HG03457 (cell line): ENCODE results near the gene KCNK1.

Experiments used
- ATAC-seq: cut with Tn5 transposase; IDR thresholded peaks from one replicate; pipeline ENCODE4 v1.9.1; 2021; ENCODE audit warnings: moderate number of reproducible peaks; ENCODE audit not compliant: unreplicated experiment

KCNK1 gene

DNA sequence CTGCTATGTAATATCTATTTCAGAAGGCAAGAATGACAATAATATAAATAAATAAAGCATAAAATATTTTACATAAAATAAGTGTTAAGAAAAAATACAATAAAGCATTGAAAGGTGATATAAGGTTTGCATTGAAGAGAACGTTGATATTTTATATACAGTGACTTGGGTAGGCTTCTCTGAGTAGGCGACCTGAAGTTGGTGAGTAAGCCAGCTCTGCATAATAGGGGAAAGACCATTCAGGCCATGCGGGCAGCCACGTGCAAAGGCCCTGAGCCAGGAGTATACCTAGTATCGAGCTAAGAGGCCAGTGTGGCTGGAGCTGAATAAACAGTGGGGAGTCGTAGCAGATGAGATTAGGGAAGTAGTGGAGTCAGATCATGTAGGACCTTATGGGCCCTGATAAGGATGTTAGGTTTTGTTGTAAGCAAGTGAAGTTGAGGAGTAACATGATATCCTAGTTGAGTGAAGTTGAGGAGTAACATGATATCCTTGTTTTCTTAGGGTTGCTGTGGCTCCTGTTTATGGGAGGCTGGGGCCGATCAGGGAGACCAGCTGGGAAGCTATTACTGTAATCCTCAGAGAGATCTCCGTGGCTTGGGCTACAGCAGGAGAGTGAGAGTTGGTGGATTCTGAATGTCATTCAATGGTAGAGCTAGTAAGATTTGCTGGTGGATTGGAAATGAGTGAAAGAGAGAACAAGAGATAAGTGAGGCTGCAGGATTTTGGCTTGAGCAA is 22.0 kb downstream of the KCNK1 start:
- no peak for ATAC-seq

DNA sequence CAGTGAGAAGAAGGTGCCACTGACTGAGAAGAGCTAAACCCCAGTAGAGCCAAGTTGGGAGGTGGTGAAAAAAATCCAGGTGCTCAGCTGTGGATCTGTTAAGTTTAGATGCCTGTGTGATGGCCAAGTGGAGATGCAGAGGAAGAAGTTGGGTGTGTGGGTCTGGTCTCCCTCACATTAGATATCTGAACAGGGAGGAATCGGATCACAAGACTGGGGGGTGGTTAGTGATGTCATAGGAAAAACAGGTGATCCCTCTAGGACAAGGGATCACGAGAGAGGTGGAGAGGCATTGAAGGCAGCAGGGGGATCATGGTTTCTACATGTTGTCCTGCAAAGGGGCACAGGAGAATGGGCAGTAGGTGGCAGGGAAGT is 22.6 kb downstream of the KCNK1 start:
- no peak for ATAC-seq

DNA sequence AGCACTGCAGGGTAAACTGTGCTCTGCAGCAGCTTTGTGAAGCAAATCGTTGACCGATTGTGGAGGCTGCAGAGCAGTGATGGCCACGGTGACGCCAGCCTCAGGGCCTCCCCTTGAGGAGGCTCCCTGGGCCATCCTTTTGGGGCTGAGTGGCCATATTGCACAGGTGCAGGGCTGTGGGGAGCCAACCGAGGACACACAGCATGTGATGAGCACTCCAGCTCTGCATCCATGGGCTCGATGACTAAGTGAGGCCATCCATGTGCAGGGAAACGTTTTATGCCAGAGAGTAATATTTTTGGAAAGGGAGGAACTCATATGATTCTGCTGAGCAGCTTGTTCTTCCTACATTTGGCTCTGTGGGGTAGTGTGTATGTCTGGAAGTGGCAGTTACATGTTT is 24.6 kb downstream of the KCNK1 start:
- no peak for ATAC-seq

DNA sequence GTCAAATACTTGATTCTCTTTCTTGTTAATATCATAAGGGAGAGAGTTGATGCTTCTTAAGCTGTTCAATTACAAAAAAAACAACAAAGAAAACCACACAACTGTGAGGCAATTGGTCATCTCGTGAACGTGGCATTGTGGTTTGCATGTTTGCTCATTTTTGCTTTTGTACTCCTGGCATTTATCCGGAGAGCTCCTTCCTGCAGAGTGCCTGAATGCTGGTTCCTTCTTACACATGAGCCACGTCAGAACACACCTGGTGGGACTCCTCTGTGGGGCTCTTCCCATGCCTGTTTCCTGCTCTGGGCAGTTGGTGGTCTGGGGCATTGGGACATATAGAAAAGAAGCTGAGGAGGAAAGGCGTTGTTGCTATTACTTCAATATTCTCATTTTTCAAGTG is 25.7 kb downstream of the KCNK1 start:
- ATAC-seq = no peak

DNA sequence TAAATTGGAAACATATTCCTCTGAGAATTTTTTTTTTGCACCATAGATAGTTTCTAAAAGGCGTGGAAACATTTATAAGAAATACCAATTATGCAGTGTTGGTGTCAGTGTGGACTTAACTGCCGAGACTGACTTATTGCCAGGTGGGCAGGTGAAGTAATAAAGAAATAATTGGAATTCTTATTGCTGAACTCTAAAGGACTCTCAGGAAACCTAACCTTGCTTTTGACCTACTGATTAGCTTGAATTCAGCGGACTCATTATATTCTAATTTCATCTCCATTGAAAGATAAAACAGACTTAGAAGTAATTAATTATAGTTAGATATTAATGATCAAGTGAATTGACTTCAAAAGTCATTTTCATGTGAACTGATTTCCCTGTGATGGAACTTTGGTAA is 26.3 kb downstream of the KCNK1 start:
- no peak for ATAC-seq

DNA sequence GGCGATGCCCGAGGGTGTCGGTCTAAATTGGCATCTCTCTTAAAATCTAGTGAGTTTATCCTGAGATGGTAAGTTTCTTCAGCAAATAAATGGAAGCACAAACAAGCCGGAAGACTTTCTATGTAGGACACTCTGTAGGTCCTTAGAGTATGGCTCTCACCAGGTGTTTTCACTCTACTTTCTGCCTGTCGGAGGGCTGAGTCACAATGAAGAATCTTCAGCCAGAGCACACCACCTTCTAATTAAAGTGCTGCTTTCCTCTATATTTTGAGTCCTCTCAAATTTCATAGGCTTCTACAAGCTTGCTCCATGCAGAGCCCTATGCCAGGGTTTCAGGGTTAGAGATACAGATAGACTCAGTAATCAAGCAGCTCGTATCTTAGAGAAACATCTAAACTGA is 27.1 kb downstream of the KCNK1 start:
- no peak for ATAC-seq

DNA sequence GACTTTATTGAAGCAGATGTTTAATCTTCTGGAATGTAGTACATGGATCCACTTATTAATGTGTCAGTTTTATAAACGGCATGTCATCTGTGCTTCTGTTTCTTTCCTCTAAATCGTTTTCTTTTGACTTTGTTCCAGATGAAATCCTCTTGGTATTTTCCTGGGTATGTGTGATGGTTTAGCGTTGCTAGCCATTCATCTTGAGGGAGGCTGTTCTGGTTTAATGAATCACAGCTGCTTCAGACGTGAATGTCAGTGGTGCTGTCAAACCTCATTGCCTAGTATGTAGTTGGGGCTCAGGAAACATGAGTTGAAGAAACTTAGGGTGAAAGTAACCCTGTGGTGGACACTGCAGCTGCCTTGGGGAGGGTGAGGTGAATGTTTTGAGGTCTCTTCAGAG is 33.2 kb downstream of the KCNK1 start:
- ATAC-seq = no peak

DNA sequence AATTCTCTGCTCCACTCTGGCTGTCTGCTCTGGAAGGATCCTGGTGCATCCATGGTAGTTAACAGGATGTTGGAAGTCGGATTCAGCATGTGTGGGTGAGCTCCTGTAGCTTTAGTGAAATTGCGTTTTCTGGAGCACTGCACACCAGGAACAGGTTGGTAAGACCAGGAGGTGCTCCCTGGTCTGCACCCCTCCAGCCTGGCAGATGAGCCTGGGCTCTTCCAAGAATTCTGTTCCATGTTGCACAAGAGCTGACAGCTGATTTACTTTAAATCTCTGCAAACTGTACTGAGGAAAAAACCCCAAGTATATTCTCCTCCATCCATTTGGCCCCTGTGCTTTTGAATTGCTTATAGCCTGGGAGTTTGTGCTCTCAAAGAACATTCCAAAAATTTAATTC is 33.7 kb downstream of the KCNK1 start:
- no peak for ATAC-seq

DNA sequence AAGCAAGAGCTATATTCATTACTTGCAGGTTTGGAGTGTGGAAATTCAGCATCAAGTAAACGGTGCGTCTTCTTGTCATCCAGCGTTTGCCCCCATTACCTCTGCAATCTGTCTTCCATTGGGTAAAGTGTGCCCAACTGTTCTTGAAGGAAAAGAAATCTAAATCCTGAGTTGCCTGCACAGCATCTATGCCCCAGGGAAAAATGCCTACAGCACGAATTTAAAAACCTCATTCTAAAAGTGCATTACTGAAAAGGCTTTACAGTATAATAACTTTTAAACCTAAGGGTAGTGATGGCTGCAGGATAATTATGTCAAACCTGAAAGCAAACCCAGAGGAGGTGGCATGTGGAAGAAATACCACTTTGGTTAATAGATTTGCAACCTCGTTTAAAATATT is 37.2 kb downstream of the KCNK1 start:
- ATAC-seq = no peak

DNA sequence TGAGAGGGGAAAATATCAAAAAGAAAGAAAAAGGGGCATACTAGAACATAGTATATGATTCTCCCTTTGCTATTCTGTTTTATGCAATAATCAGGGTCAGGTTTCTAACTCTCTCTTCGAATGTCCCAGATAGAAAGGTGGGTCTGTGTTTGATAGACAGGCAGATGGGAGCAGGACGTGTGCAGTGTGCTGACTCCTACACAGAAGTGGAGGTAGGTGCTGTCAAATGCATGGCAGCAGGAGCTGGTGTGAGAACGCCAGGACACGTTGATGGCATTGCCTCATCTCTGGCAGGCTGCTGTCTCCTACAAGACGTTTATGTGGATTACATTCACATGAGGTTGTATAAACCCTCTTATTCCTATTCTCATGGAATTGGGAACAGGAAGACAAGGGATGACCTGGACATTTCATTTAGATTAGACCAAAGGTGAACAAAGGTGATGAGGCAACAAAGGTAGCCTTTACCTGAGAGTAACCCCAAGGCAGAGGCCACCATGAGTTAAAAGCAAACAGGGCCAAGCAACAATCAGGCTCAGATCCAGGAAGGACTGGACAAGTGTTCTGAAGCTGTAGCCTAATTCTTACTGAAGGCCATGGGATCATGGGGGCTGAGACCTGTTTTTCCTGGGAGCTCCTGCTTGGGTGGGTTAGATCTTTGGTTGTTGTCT is 37.8 kb downstream of the KCNK1 start:
- ATAC-seq = no peak

DNA sequence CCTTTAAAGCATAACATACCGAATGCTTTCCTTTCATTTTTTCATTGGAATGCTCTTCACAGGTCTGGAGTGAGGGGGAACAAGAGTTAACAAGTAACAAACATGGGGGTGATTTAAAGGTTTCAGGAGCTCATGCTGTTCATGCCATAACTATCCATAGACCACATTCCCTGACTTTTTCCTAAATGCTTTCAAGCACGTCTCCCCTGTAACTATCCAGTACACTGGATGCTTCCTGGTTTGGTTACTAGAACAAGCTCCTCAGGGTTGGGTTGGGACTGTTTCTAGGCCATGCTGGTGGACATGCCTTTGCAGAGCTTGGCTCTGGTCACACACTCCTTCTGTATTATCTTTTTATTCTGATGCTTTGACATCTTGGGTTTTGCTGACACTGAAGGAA is 38.6 kb downstream of the KCNK1 start:
- no peak for ATAC-seq

DNA sequence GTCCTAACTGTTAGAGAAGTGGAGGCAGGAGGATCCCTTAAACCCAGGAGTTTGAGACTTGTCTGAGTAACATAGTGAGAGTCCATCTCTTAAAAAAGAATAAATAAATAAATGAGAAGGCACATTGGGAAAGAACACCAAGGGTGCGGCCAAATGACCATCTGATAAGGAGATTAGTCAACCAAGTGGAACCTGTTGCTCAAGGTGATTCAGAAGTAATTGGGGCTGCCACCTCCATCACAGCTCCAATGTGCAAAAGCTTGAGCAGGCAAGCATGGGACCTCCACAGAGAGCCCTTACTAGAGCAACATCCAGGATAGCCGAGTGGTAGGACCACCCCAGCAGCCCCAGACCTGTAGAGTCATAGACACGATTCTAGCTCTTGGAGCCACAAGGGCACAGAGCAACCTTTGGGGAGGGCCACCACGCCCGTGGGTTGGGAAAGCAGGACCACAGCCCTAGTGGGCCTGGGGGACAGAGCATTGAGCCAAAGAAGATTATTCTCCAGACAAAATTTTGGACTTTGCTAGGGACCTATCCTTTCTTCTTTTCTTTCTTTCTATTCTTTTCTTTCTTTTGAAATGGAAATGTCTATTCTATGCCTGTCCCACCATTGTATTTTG is 40.9 kb downstream of the KCNK1 start:
- ATAC-seq = no peak

DNA sequence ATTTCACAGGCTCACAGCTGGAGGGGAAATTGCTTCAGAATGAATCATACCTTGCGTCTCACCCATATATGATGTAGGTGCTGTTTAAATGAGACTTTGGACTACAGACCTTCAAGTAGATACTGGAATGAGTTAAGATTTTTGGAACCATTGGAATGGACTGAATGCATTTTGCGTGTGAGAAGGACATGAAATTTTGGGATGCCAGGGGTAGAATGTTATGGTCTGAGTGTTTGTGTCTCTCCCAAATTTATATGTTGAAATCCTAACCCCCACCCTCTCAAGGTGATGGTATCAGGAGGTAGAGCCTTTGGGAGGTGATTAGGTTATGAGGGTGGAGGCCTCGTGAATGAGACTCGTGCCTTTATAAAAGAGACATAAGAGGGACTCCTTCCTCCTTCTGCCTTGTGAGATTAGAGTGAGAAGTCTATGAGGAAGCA is 41.4 kb downstream of the KCNK1 start:
- no peak for ATAC-seq

DNA sequence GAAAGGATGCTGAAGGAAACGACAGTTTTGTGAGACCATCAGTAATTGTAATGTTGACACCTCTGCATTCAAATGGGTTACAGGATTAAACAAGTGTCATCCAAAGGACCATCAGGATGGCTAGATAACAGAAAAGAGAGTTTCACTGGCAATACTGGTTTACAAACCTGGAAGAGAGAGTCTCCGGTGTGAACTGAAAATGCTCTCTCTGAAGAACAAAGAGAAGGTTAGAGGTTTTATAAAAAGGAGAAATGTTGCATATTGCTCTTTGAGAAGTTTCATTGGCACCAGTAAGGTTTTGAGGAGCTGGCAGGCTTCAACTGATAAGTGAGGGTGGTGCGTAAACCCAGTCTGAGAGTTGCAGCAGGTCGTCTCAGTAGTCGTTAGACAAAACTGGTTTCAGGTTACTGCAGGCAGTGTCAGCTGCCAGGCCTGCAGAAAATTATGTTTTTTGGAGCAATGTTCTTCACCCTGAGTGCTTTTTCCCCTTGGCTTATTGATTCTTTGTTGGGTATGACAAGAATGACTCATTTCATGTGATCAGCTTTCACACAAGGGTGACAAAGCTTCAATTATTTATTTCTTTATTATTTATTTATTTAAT is 42.2 kb downstream of the KCNK1 start:
- ATAC-seq = no peak

DNA sequence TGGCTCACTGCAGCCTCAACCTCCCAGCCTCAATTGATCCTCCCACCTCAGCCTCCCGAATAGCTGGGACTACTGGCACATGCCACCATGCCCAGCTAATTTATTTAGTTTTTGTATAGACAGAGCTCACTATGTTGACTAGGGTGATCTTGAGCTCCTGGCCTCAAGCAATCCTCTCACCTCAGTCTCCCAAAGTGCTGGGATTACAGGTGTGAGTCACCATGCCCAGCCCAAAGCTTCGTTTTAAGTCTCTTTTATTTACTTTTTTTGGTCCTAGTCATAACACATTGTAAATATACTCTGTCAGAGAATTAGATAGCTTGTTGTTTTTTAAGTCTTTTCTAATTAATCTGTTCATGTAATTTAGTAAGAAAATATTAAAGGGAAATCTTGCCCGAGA is 42.8 kb downstream of the KCNK1 start:
- ATAC-seq = no peak

DNA sequence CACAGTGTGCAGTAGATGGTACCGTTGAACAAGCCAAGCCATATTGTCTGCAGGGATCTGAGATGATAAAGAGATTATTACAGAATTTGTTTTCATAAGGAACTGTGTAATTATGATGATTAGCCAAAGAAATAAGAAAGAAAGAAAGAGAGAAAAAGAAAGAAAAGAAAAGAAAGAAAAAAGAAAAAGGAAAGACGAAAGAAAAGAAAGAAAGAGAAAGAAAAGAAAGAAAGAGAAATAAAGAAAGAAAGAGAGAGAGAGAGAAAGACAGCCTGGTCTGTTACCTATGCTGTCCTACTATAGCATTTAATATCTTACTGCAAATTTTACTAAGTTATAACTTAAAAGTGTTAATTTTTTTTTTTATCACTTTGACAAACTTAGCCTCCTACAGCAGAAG is 43.6 kb downstream of the KCNK1 start:
- ATAC-seq = no peak

DNA sequence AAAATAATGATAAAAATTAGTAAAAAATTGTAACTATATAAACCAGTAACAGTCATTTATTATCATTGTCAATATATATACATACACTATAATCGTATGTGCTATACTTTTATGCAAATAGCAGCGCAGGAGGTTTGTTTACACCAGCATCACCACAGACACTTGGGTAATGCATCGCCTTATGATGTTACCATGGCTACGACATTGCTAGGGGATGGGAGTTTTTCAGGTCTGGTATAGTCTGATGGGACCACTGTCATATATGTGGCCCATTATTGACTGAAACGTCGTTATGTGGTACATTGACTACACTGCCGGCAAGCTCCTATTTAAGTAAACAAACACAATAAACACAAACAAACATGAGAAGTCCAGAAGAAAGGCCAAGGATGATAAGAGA is 45.6 kb downstream of the KCNK1 start:
- ATAC-seq = no peak

DNA sequence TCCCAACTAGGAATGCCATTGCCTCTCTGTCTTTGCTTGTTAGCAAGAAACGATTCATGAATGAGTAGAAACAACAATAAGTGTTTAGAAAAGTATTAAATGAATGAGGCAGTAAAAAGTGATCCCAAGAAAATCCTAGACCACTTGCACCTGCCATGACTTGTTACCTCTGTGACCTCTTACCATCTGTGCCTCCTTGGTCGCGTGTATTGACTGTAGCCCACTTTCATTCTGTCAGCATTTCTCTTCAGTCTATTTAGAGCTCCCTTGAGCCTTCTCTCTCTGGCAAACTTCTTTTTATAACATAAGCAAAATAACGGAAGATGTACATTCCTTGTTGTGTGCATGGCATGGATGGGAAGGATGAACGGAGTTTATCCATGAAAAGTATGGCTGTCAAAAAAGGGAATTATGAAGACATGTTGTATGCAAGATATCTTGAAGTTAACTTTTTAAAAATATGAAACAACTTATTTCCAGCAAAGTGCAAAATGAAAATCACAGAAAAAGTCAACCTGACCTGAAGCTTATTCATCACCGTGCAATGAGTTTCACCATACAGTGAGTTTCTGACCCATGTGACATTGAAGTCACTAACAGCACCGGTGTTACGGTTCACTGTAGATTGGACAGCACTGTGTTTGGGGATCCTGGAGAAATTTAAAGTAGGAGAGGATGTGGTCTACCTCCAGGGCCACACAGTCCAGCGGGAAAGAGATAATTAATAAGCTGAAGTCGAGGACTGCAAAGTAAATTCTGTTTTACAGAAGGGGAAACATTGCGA is 47.7 kb downstream of the KCNK1 start:
- no peak for ATAC-seq

DNA sequence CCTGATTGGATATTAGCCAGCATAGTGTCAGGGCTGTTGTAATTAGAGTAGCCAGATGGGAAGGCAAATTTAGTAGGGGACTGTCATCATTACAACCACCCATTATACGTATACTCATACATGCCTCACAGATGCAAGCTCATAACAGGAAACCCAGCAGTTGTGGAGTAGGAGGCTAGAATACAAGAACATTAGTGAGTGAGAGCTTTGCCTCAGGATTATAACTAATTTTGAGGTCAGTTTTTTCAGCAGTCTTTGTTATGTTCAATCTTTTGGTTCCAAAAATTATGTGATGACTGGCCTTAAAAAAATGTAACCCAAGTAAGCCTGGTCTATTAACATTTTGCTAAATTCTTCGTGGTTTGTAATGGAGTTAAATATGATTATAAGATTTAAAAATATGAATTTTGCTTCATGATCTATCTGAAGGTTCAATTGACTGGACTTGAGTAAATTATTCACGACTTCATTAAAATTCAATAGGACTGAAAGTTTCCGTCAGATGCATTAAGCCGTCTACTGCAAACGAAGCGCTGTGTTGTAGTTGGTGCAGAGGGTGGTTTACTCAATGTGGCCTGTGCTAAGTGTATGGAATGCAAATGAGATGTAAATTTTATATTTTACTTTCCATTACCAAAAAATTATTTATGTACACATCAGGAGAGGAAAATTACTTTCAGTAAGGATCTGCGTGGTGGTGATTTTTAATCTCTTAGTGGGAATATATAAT is 48.8 kb downstream of the KCNK1 start:
- ATAC-seq = no peak

DNA sequence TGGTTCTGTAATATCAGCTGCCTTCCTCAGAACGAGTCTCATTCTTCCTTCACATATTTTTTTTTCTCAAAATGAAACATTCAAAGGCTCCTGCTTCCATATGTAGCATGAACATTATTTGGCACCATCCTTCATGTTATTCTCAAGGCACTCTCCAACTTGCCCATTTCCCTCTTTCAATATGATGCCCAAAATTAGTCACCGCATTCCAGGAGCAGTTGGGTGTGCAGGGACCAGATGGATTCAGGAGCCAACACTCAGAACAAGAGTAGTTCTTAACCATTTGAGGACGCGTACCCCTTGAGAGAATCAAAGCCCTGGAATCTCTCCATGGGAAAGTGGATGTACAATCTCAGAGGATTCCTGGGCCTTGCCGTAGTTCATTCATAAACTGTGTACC is 50.3 kb downstream of the KCNK1 start:
- no peak for ATAC-seq
